H9 (cell line): ENCODE measurements around the gene TMED5. TPM values are rescaled to one million over a fixed set of nuclear protein-coding genes. Genes with fewer than 3 reads are reported as not detected.

Experiments
- DNase-seq: peaks from one replicate; pipeline ENCODE4 v3.0.0-alpha.2; 2017
- H2AFZ ChIP-seq: one replicate; pipeline ENCODE4 v1.6.1; 2013; ENCODE audit warnings: mild to moderate bottlenecking, low read length, control low read depth, moderate library complexity
- H2AK5ac ChIP-seq: 2 replicates; pipeline ENCODE4 v1.6.1; 2013; ENCODE audit warnings: low read length, control low read depth, mixed read lengths; ENCODE audit not compliant: insufficient read length
- H2BK120ac ChIP-seq: one replicate; pipeline ENCODE4 v1.6.1; 2013; ENCODE audit warnings: low read depth, mild to moderate bottlenecking, low read length, control low read depth, inconsistent platforms; ENCODE audit not compliant: poor library complexity, severe bottlenecking
- H2BK12ac ChIP-seq: 2 replicates; pipeline ENCODE4 v1.6.1; 2013; ENCODE audit warnings: low read length, control low read depth, mixed read lengths, low read depth; ENCODE audit not compliant: insufficient read length
- H2BK15ac ChIP-seq: 2 replicates; pipeline ENCODE4 v1.6.1; 2013; ENCODE audit warnings: low read depth, low read length, control low read depth
- H2BK20ac ChIP-seq: one replicate; pipeline ENCODE4 v1.6.1; 2013; ENCODE audit warnings: low read depth, mild to moderate bottlenecking, low read length, control low read depth, inconsistent platforms; ENCODE audit not compliant: poor library complexity, severe bottlenecking
- H2BK5ac ChIP-seq: 2 replicates; pipeline ENCODE4 v1.6.1; 2013; ENCODE audit warnings: low read length, control low read depth, mixed read lengths; ENCODE audit not compliant: insufficient read length
- H3K14ac ChIP-seq: 2 replicates; pipeline ENCODE4 v1.6.1; 2013; ENCODE audit warnings: low read length, control low read depth; ENCODE audit not compliant: insufficient read depth
- H3K18ac ChIP-seq: 2 replicates; pipeline ENCODE4 v1.6.1; 2013; ENCODE audit warnings: low read depth, mild to moderate bottlenecking, mixed read lengths, low read length, control low read depth; ENCODE audit not compliant: insufficient read length
- H3K23ac ChIP-seq: 2 replicates; pipeline ENCODE4 v1.6.1; 2013; ENCODE audit warnings: low read length, control low read depth, mixed read lengths, low read depth; ENCODE audit not compliant: insufficient read length
- H3K23me2 ChIP-seq: 2 replicates; pipeline ENCODE4 v1.6.1; 2013; ENCODE audit warnings: low read depth, mild to moderate bottlenecking, mixed read lengths, low read length, control low read depth; ENCODE audit not compliant: insufficient read length, poor library complexity, severe bottlenecking
- H3K27ac ChIP-seq: 2 replicates; pipeline ENCODE4 v1.5.1; 2013; ENCODE audit warnings: low read length, control low read depth, mixed read lengths, low read depth; ENCODE audit not compliant: insufficient read length
- H3K27me3 ChIP-seq: 2 replicates; pipeline ENCODE4 v1.6.1; 2013; ENCODE audit warnings: low read length, control low read depth, inconsistent platforms; ENCODE audit not compliant: insufficient read depth
- H3K4ac ChIP-seq: 2 replicates; pipeline ENCODE4 v1.6.1; 2013; ENCODE audit warnings: low read depth, mild to moderate bottlenecking, control low read depth, inconsistent platforms, low read length, moderate library complexity
- H3K4me1 ChIP-seq: 2 replicates; pipeline ENCODE4 v1.6.1; 2013; ENCODE audit warnings: low read length, control low read depth, inconsistent platforms; ENCODE audit not compliant: insufficient read depth
- H3K4me2 ChIP-seq: 2 replicates; pipeline ENCODE4 v1.6.1; 2013; ENCODE audit warnings: low read length, control low read depth, mixed read lengths; ENCODE audit not compliant: insufficient read length, insufficient read depth
- H3K56ac ChIP-seq: 2 replicates; pipeline ENCODE4 v1.6.1; 2013; ENCODE audit warnings: low read depth, mild to moderate bottlenecking, mixed read lengths, low read length, control low read depth; ENCODE audit not compliant: insufficient read length
- H3K79me1 ChIP-seq: 2 replicates; pipeline ENCODE4 v1.6.1; 2013; ENCODE audit warnings: low read depth, mild to moderate bottlenecking, moderate library complexity, low read length, control low read depth, inconsistent platforms; ENCODE audit not compliant: insufficient read depth, poor library complexity, severe bottlenecking
- H3K79me2 ChIP-seq: 2 replicates; pipeline ENCODE4 v1.6.1; 2013; ENCODE audit warnings: low read length, control low read depth, inconsistent platforms; ENCODE audit not compliant: insufficient read depth
- H3K9ac ChIP-seq: 2 replicates; pipeline ENCODE4 v1.6.1; 2013; ENCODE audit warnings: low read length, control low read depth, mixed read lengths; ENCODE audit not compliant: insufficient read length; ENCODE audit errors: extremely low read depth
- H3K9me3 ChIP-seq: one replicate; pipeline ENCODE4 v1.6.1; 2013; ENCODE audit warnings: low read depth, low read length, inconsistent platforms; ENCODE audit not compliant: control insufficient read depth
- H3T11ph ChIP-seq: one replicate; pipeline ENCODE4 v1.6.1; 2013; ENCODE audit warnings: mild to moderate bottlenecking, low read length, control low read depth, inconsistent platforms
- H4K20me1 ChIP-seq: one replicate; pipeline ENCODE4 v1.6.1; 2013; ENCODE audit not compliant: control insufficient read depth, insufficient read length, insufficient read depth
- H4K5ac ChIP-seq: 2 replicates; pipeline ENCODE4 v1.6.1; 2013; ENCODE audit warnings: low read depth, mild to moderate bottlenecking, mixed read lengths, low read length, control low read depth; ENCODE audit not compliant: insufficient read length
- H4K8ac ChIP-seq: replicated peaks from 2 replicates; pipeline ENCODE4 v1.6.1; 2013; ENCODE audit warnings: low read length, control low read depth, mixed read lengths, low read depth; ENCODE audit not compliant: insufficient read length
- H4K91ac ChIP-seq: 2 replicates; pipeline ENCODE4 v1.6.1; 2013; ENCODE audit warnings: low read depth, mild to moderate bottlenecking, moderate library complexity, mixed read lengths, low read length, control low read depth; ENCODE audit not compliant: insufficient read length
- H3K27ac Mint-ChIP-seq, 3 experiments: 2 replicates in 2 of 3; 3 replicates in 1 of 3; pipeline ENCODE4 v1.8.0; 2020 to 2021; ENCODE audit warnings: mixed read lengths in 3 of 3, mild to moderate bottlenecking in 1 of 3, moderate library complexity in 1 of 3
- H3K27me3 Mint-ChIP-seq: 2 replicates; pipeline ENCODE4 v1.8.0; 2021; ENCODE audit warnings: low read depth, mild to moderate bottlenecking, moderate library complexity, mixed read lengths
- H3K36me3 Mint-ChIP-seq, 3 experiments: 2 replicates in 2 of 3; 3 replicates in 1 of 3; pipeline ENCODE4 v1.8.0; 2020 to 2021; ENCODE audit warnings: low read depth in 3 of 3, mixed read lengths in 3 of 3; ENCODE audit not compliant: insufficient read depth in 1 of 3
- H3K4me1 Mint-ChIP-seq, 2 experiments: 2 replicates each; pipeline ENCODE4 v1.8.0; 2020; ENCODE audit warnings: mixed read lengths in 2 of 2
- H3K4me3 Mint-ChIP-seq, 2 experiments: 2 replicates in 1 of 2; 3 replicates in 1 of 2; pipeline ENCODE4 v1.8.0; 2020 to 2021; ENCODE audit warnings: mild to moderate bottlenecking in 2 of 2, mixed read lengths in 2 of 2, moderate library complexity in 1 of 2
- H3K9me3 Mint-ChIP-seq, 2 experiments: 2 replicates in 1 of 2; 3 replicates in 1 of 2; pipeline ENCODE4 v1.8.0; 2020; ENCODE audit warnings: mild to moderate bottlenecking in 2 of 2, mixed read lengths in 2 of 2, moderate library complexity in 1 of 2
- CTCF ChIP-seq: fragments of 200-600 bp; sonication (generic); conservative IDR thresholded peaks from 3 replicates; pipeline ENCODE4 v1.8.0; 2021; ENCODE audit warnings: antibody characterized with exemption, mild to moderate bottlenecking
- total RNA-seq: library from RNA; stranded (reverse); gene quantifications from 2 replicates; pipeline ENCODE4 v1.2.1, GENCODE V29; 2021

Gene TMED5
- total RNA-seq, 1 experiment from 2014 or later = 35.0 TPM

GRCh38 chr1:93206567-93206954 lies 26.3 kb upstream of the TMED5 start:
- Histone ChIP-seq H4K8ac (no peak overlapping the region), H2BK120ac (no peak overlapping the region), H4K91ac (no peak overlapping the region), H3T11ph (no peak overlapping the region), H3K56ac (no peak overlapping the region), H2BK12ac (no peak overlapping the region), H4K5ac (no peak overlapping the region), H2AK5ac (no peak overlapping the region), H3K79me2 (no peaks in the 10 kb centered on the region), H2BK15ac (no peak overlapping the region), H3K9ac (no peak overlapping the region), H3K9me3 (no peaks in the 10 kb centered on the region), H3K79me1 (no peaks in the 10 kb centered on the region), H4K20me1 (no peaks in the 10 kb centered on the region), H3K4ac (no peak overlapping the region), H2AFZ (no peak overlapping the region), H3K14ac (no peak overlapping the region), H3K4me2 (no peak overlapping the region), H3K23me2 (no peaks in the 10 kb centered on the region), H3K23ac (no peak overlapping the region), H3K27me3 (no peaks in the 10 kb centered on the region), H2BK5ac (no peak overlapping the region), H3K27ac (no peak overlapping the region), H3K4me1 (no peaks in the 10 kb centered on the region), H3K18ac (no peak overlapping the region), H2BK20ac (no peak overlapping the region)
- Mint-ChIP-seq H3K4me1 (no peaks in the 10 kb centered on the region), H3K4me3 (no peak overlapping the region), H3K36me3 (peaks cover 11 to 42% (median 36%) of the 10 kb centered on the region in 3 experiments), H3K27me3 (no peaks in the 10 kb centered on the region), H3K27ac (no peak overlapping the region), H3K9me3 (no peaks in the 10 kb centered on the region)
- no peak for TF ChIP-seq CTCF
- DNase-seq = no peak
